ENCODE results near the gene GNL3.

GNL3 gene

DNA sequence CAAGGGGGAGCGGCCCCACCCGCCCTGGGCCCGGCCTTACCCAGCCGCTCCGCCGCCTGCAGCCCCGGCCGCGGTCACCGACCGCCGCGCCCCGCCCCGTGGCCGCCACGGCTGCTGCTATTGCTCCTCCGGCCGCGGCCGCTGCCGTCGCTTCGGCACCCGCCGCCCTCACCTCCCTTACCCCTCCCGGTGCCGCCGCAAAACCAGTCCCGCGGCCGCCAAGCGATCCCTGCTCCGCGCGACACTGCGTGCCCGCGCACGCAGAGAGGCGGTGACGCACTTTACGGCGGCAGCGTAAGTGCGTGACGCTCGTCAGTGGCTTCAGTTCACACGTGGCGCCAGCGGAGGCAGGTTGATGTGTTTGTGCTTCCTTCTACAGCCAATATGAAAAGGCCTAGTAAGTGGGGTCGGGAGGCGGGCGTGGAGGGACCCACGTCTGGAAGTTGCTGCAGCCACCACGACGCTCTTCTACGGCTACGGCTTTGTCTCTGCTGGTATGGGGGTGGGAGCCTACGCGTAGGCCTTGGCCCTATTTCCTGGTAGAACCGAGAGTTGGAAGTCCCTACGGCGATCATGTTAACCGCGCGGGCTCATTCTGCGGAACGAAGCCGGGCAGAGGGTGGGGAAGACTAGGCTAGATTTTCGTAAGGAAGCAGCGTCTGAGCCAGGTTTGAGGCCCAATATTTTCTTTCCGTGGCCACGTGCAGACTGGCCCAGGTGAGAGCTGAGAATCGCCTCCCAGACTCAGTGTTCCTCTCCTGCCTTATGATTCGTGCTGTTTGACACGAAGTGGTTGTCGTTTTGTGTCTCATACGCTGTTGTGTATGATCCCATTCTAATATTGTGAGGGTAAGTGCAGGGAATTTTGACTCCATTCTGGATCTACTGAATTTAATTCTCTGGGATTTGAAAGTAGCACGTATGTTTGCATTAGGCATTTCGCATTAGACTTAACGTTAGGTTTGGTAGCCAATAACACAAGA lies at the start of gene GNL3, which contains the start of gene PBRM1:
Gene GNL3 (plus strand): TSS at position 324 of the 983 bp plus-strand sequence. CDS start 61 bp downstream, at position 385.
Gene PBRM1 (minus strand): TSS at position 205 of the 983 bp plus-strand sequence.
- TF ChIP-seq, protein P1, sequence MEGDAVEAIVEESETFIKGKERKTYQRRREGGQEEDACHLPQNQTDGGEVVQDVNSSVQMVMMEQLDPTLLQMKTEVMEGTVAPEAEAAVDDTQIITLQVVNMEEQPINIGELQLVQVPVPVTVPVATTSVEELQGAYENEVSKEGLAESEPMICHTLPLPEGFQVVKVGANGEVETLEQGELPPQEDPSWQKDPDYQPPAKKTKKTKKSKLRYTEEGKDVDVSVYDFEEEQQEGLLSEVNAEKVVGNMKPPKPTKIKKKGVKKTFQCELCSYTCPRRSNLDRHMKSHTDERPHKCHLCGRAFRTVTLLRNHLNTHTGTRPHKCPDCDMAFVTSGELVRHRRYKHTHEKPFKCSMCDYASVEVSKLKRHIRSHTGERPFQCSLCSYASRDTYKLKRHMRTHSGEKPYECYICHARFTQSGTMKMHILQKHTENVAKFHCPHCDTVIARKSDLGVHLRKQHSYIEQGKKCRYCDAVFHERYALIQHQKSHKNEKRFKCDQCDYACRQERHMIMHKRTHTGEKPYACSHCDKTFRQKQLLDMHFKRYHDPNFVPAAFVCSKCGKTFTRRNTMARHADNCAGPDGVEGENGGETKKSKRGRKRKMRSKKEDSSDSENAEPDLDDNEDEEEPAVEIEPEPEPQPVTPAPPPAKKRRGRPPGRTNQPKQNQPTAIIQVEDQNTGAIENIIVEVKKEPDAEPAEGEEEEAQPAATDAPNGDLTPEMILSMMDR (IDR thresholded peaks at IDR 0.05; ENCODE audit: low read depth, low read length): no peak
- TF ChIP-seq, protein P2, sequence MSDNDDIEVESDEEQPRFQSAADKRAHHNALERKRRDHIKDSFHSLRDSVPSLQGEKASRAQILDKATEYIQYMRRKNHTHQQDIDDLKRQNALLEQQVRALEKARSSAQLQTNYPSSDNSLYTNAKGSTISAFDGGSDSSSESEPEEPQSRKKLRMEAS (IDR thresholded peaks at IDR 0.05; ENCODE audit: low read depth, low read length): peak; percentile 99
- peak; percentile 90 for TF ChIP-seq POLR2A (IDR thresholded peaks at IDR 0.05; ENCODE audit: extremely low read depth, insufficient read length)
- peak; percentile 99 for TF ChIP-seq MYC (IDR thresholded peaks at IDR 0.05; ENCODE audit: low read depth, low read length)
- DNase-seq (ENCODE audit: low read depth): peak; percentile 97
- H3K4me3 ChIP-seq (ENCODE audit: low read depth, low read length): peak within 1 kb of the TSS; percentile 85

- H3K4me3 ChIP-seq (ENCODE audit: low read depth, low read length): no peak overlapping the region
- TF ChIP-seq, protein P2 (IDR thresholded peaks at IDR 0.05; ENCODE audit: low read depth, low read length): no peak
- TF ChIP-seq, protein P1 (IDR thresholded peaks at IDR 0.05; ENCODE audit: low read depth, low read length): no peak
- no peak for TF ChIP-seq MYC (IDR thresholded peaks at IDR 0.05; ENCODE audit: low read depth, low read length)
- no peak for TF ChIP-seq POLR2A (IDR thresholded peaks at IDR 0.05; ENCODE audit: extremely low read depth, insufficient read length)
Measured at GRCh38 chr3:52636673-52637072, 49.2 kb upstream of the GNL3 start.

DNA sequence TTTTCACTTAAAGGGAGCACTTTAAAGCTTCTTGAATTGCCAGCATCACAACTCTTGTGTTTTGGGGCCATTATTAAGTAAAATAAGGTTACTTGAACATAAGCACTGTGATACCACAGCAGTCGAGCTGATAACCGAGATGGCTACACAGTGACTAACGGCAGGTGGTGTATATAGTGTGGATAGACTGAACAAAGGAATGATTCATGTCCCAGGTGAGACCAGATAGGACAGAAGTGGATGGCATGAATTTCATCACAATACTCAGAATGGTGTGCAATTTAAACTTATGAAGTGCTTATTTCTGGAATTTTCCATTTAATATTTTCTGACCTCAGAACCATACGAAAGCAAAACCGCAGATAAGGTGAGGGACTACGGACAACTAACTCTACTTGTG lies 40.3 kb upstream of the GNL3 start:
- DNase-seq (ENCODE audit: low read depth): no peak
- TF ChIP-seq, protein P2 (IDR thresholded peaks at IDR 0.05; ENCODE audit: low read depth, low read length): no peak
- H3K4me3 ChIP-seq (ENCODE audit: low read depth, low read length): no peak overlapping the region

More at GRCh38 chr3:52636673-52637072, 49.2 kb upstream of the GNL3 start:
- no peak for DNase-seq (ENCODE audit: low read depth)

DNA sequence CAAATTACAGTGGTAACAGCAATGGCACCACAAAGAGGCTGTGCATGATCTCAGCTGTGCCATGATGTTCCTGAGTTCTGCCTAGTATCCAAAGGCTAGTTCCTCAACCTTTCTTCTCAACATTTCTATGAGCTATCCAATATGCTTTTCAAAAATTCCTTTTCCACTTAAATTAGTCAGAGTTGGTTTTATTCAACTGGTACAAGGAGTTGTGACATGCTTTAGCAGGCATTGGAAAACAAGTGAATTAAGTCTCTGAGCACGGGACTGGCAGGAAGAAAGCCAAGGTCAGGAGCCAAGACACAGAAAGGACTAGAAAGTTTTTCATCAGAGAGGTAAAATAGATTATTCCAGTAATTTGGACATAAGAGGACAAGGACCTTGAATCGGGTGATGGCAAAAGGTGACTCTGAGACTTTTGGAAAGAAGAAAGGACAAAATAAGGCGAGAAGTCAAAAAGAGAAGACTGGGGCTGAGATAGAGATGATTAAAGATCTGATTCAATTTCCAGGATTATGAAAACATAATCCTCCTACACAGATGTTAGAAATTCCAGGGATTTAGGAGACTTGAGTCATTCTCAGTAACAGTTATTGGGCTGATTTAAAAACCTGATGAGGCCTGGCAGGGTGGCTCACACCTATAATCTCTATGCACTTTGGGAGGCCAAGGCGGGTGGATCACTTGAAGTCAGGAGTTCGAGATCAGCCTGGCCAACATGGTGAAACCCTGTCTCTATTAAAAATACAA lies 36.2 kb upstream of the GNL3 start:
- TF ChIP-seq MYC (IDR thresholded peaks at IDR 0.05; ENCODE audit: low read depth, low read length) (no peak), POLR2A (IDR thresholded peaks at IDR 0.05; ENCODE audit: extremely low read depth, insufficient read length) (no peak)
- TF ChIP-seq, protein P1 (IDR thresholded peaks at IDR 0.05; ENCODE audit: low read depth, low read length): no peak
- TF ChIP-seq, protein P2 (IDR thresholded peaks at IDR 0.05; ENCODE audit: low read depth, low read length): no peak
- no peak overlapping the region for H3K4me3 ChIP-seq (ENCODE audit: low read depth, low read length)
- no peak for DNase-seq (ENCODE audit: low read depth)

DNA sequence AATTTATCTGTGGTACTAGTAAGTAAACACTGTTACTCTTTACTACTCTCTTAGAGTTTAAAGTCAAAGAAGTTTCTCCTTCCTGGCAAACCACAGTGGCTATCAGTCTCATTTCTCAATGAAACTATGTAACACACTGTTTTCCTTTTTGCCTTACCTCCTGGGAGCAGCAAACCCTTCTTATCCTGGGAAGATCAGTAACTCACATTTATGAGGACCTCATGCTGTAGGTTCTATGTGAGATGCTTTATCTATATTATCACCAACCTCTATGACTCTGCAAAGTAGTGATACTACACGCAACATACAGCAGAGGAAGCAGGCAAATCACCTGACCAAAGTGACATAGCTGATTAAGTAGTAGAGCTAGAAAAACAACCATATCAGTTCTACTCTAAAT lies 35.4 kb upstream of the GNL3 start:
- TF ChIP-seq, protein P1 (IDR thresholded peaks at IDR 0.05; ENCODE audit: low read depth, low read length): no peak
- TF ChIP-seq POLR2A (IDR thresholded peaks at IDR 0.05; ENCODE audit: extremely low read depth, insufficient read length) (no peak), MYC (IDR thresholded peaks at IDR 0.05; ENCODE audit: low read depth, low read length) (no peak)
- TF ChIP-seq, protein P2 (IDR thresholded peaks at IDR 0.05; ENCODE audit: low read depth, low read length): no peak
- no peak overlapping the region for H3K4me3 ChIP-seq (ENCODE audit: low read depth, low read length)
- DNase-seq (ENCODE audit: low read depth): no peak

All from NB4 (cell line).